H1 (cell line): Measurements from ENCODE around the gene DENND2A. TPM values are rescaled to one million over a fixed set of nuclear protein-coding genes. Genes with fewer than 3 reads are reported as not detected.

Source experiments
- CTCF ChIA-PET: fragments of 300-600 bp; sonication (Branson Sonifier 250); formaldehyde crosslinking; loops from one replicate; lab custom pipeline; 2021; ENCODE audit not compliant: partially characterized antibody; lab: Charles Lee
- POLR2A ChIA-PET: fragments of 300-600 bp; sonication (Branson Sonifier 250); formaldehyde crosslinking; loops from one replicate; lab custom pipeline; 2021; ENCODE audit warnings: inconsistent platforms; ENCODE audit not compliant: partially characterized antibody; lab: Charles Lee
- DNase-seq, 2 experiments: peaks; one replicate each; pipeline versions ENCODE4 v3.0.0 to v3.0.0-alpha.2; 2010 to 2022; ENCODE audit warnings: low spot score in 2 of 2, low read depth in 1 of 2, mixed read lengths in 1 of 2
- FAIRE-seq: peaks from 2 replicates; lab custom pipeline; 2011; peaks lifted over from hg19 to GRCh38; lab: Jason Lieb, UNC
- H2AFZ ChIP-seq: 2 replicates; pipeline ENCODE4 v1.8.1; 2012; ENCODE audit warnings: low read length, inconsistent platforms
- H2AK5ac ChIP-seq: 2 replicates; pipeline ENCODE4 v1.6.1; 2013; ENCODE audit warnings: low read depth, low read length
- H2BK120ac ChIP-seq: replicated peaks from 2 replicates; pipeline ENCODE3; 2013; ENCODE audit warnings: low read depth, low read length, inconsistent platforms
- H2BK12ac ChIP-seq: 2 replicates; pipeline ENCODE4 v1.6.1; 2013; ENCODE audit warnings: low read depth, low read length
- H2BK15ac ChIP-seq: 2 replicates; pipeline ENCODE4 v1.6.1; 2013; ENCODE audit warnings: low read length
- H2BK20ac ChIP-seq: 2 replicates; pipeline ENCODE4 v1.6.1; 2013; ENCODE audit warnings: low read length
- H2BK5ac ChIP-seq: 2 replicates; pipeline ENCODE4 v1.6.1; 2013; ENCODE audit warnings: low read depth, low read length
- H3K14ac ChIP-seq: 2 replicates; pipeline ENCODE4 v1.6.1; 2013; ENCODE audit warnings: inconsistent platforms; ENCODE audit not compliant: insufficient read length
- H3K18ac ChIP-seq: 2 replicates; pipeline ENCODE4 v1.6.1; 2013; ENCODE audit warnings: low read length; ENCODE audit errors: extremely low read depth
- H3K23ac ChIP-seq: 2 replicates; pipeline ENCODE4 v1.6.1; 2013; ENCODE audit warnings: inconsistent platforms; ENCODE audit not compliant: insufficient read length
- H3K23me2 ChIP-seq: 2 replicates; pipeline ENCODE4 v1.6.1; 2013; ENCODE audit warnings: low read depth, low read length
- H3K27ac ChIP-seq: 2 replicates; pipeline ENCODE4 v1.6.1; 2011; ENCODE audit warnings: low read depth, low read length, inconsistent platforms
- H3K27me3 ChIP-seq, 4 experiments: replicated peaks in 1 of 4; 1 replicate in 1 of 4; 2 replicates in 3 of 4; pipeline versions ENCODE4 v1.6.1 to v1.8.1; 2011 to 2013; ENCODE audit warnings: low read length in 3 of 4, mild to moderate bottlenecking in 3 of 4, inconsistent platforms in 2 of 4, mixed read lengths in 2 of 4, moderate library complexity in 1 of 4; ENCODE audit not compliant: control insufficient read depth in 3 of 4, insufficient read depth in 3 of 4; ENCODE audit errors: extremely low read depth in 1 of 4
- H3K36me3 ChIP-seq, 4 experiments: 2 replicates each; pipeline versions ENCODE4 v1.6.1 to v1.8.1; 2011 to 2013; ENCODE audit warnings: mild to moderate bottlenecking in 4 of 4, low read length in 3 of 4, moderate library complexity in 2 of 4, control low read depth in 1 of 4, inconsistent platforms in 1 of 4; ENCODE audit not compliant: insufficient read depth in 4 of 4, control insufficient read depth in 2 of 4
- H3K4ac ChIP-seq: replicated peaks from 2 replicates; pipeline ENCODE3; 2013; ENCODE audit warnings: low read length, low read depth, mixed read lengths, inconsistent platforms; ENCODE audit not compliant: insufficient read length
- H3K4me1 ChIP-seq, 4 experiments: replicated peaks in 1 of 4; 1 replicate in 1 of 4; 2 replicates in 3 of 4; pipeline versions ENCODE4 v1.6.1 to v1.8.1; 2011 to 2013; ENCODE audit warnings: low read length in 3 of 4, inconsistent platforms in 2 of 4, mixed read lengths in 1 of 4; ENCODE audit not compliant: insufficient read depth in 4 of 4, control insufficient read depth in 3 of 4
- H3K4me2 ChIP-seq, 2 experiments: 2 replicates each; pipeline versions ENCODE4 v1.6.1 to v1.8.1; 2011 to 2013; ENCODE audit warnings: low read depth in 2 of 2, low read length in 2 of 2, control low read depth in 1 of 2, inconsistent platforms in 1 of 2, mild to moderate bottlenecking in 1 of 2; ENCODE audit not compliant: insufficient read depth in 1 of 2
- H3K4me3 ChIP-seq, 4 experiments: fragments of 200-600, 300-600 bp in 1 of 4; sonication (generic), shearing (Covaris generic), sonication (Bioruptor Twin) in 1 of 4; 2 replicates each; pipeline versions ENCODE4 v1.5.1 to v1.8.1; 2011 to 2016; ENCODE audit warnings: low read length in 4 of 4, low read depth in 3 of 4, control low read depth in 2 of 4, inconsistent platforms in 2 of 4, mild to moderate bottlenecking in 2 of 4, mixed read lengths in 1 of 4, moderate library complexity in 1 of 4; ENCODE audit not compliant: insufficient read depth in 2 of 4; ENCODE audit errors: extremely low read depth in 1 of 4
- H3K56ac ChIP-seq: replicated peaks from 2 replicates; pipeline ENCODE3; 2013; ENCODE audit warnings: low read depth, mild to moderate bottlenecking, mixed read lengths, low read length, inconsistent platforms; ENCODE audit not compliant: insufficient read length
- H3K79me1 ChIP-seq: 2 replicates; pipeline ENCODE4 v1.6.1; 2013; ENCODE audit warnings: low read depth, low read length, control low read depth
- H3K79me2 ChIP-seq, 2 experiments: 2 replicates each; pipeline versions ENCODE4 v1.6.1 to v1.8.1; 2012 to 2013; ENCODE audit warnings: low read length in 2 of 2, mild to moderate bottlenecking in 2 of 2, inconsistent platforms in 1 of 2; ENCODE audit not compliant: insufficient read depth in 2 of 2, control insufficient read depth in 1 of 2
- H3K9ac ChIP-seq, 4 experiments: replicated peaks in 1 of 4; 1 replicate in 1 of 4; 2 replicates in 3 of 4; pipeline versions ENCODE4 v1.6.1 to v1.8.1; 2011 to 2013; ENCODE audit warnings: low read depth in 3 of 4, low read length in 3 of 4, control low read depth in 2 of 4, mild to moderate bottlenecking in 2 of 4, moderate library complexity in 2 of 4, inconsistent platforms in 1 of 4; ENCODE audit errors: extremely low read depth in 1 of 4
- H3K9me3 ChIP-seq, 2 experiments: 2 replicates each; pipeline versions ENCODE4 v1.6.1 to v1.8.1; 2012 to 2013; ENCODE audit warnings: mild to moderate bottlenecking in 2 of 2, moderate library complexity in 2 of 2, control low read depth in 1 of 2, inconsistent platforms in 1 of 2, low read depth in 1 of 2, low read length in 1 of 2, mixed read lengths in 1 of 2; ENCODE audit not compliant: insufficient read depth in 2 of 2
- H4K20me1 ChIP-seq, 2 experiments: replicated peaks in 1 of 2; 2 replicates each; pipeline versions ENCODE3 to v1.8.1; 2011 to 2013; ENCODE audit warnings: inconsistent platforms in 2 of 2, low read length in 2 of 2, mild to moderate bottlenecking in 1 of 2; ENCODE audit not compliant: insufficient read depth in 2 of 2, control insufficient read depth in 1 of 2
- H4K5ac ChIP-seq: 2 replicates; pipeline ENCODE4 v1.6.1; 2013; ENCODE audit warnings: low read length, low read depth, mixed read lengths, inconsistent platforms; ENCODE audit not compliant: insufficient read length
- H4K8ac ChIP-seq: 2 replicates; pipeline ENCODE4 v1.8.0; 2013; ENCODE audit warnings: mild to moderate bottlenecking, moderate library complexity, low read length, inconsistent platforms; ENCODE audit not compliant: insufficient read depth; ENCODE audit errors: extremely low read depth
- H4K91ac ChIP-seq: replicated peaks from 2 replicates; pipeline ENCODE3; 2013; ENCODE audit warnings: low read length, mixed read lengths, inconsistent platforms; ENCODE audit not compliant: insufficient read length
- ASH2L ChIP-seq: fragments of 200-600, 300-600 bp; sonication (generic); IDR thresholded peaks from one replicate; pipeline ENCODE4 v1.7.1; 2017; ENCODE audit warnings: low read length
- ATF2 ChIP-seq: IDR thresholded peaks from 2 replicates; pipeline ENCODE4 v1.6.1; 2012; ENCODE audit warnings: low read length, inconsistent platforms
- CBX5 ChIP-seq: fragments of 300-800, 300-1000 bp; sonication (generic); IDR thresholded peaks from 2 replicates; pipeline ENCODE4 v1.7.1; 2016; ENCODE audit warnings: antibody characterized with exemption, low read length, low read depth
- CEBPB ChIP-seq: IDR thresholded peaks from 2 replicates; pipeline ENCODE4 v1.6.1; 2012; ENCODE audit warnings: low read depth, low read length
- CHD1 ChIP-seq: IDR thresholded peaks from 2 replicates; pipeline ENCODE4 v1.6.1; 2012; ENCODE audit warnings: low read depth, low read length, improper control_type of control experiment
- CREB1 ChIP-seq: IDR thresholded peaks from 2 replicates; pipeline ENCODE4 v1.6.1; 2012; ENCODE audit warnings: inconsistent platforms
- JUND ChIP-seq: IDR thresholded peaks from 2 replicates; pipeline ENCODE4 v1.6.1; 2011; ENCODE audit warnings: mild to moderate bottlenecking, improper control_type of control experiment, low read length
- KDM1A ChIP-seq: fragments of 200-600, 300-600 bp; sonication (generic); IDR thresholded peaks from 2 replicates; pipeline ENCODE4 v1.7.1; 2016; ENCODE audit warnings: mild to moderate bottlenecking, low read length, borderline replicate concordance
- MAFK ChIP-seq: IDR thresholded peaks from 2 replicates; pipeline ENCODE4 v1.6.1; 2012; ENCODE audit warnings: low read depth, mild to moderate bottlenecking, improper control_type of control experiment, low read length
- NRF1 ChIP-seq: IDR thresholded peaks from 2 replicates; pipeline ENCODE4 v1.6.1; 2011; ENCODE audit warnings: mild to moderate bottlenecking, low read depth, low read length, improper control_type of control experiment
- SRF ChIP-seq: IDR thresholded peaks from 2 replicates; pipeline ENCODE4 v1.6.1; 2011; ENCODE audit warnings: mild to moderate bottlenecking, low read depth, low read length, moderate library complexity
- TEAD4 ChIP-seq: IDR thresholded peaks from 2 replicates; pipeline ENCODE4 v1.6.1; 2012; ENCODE audit warnings: low read depth, low read length, inconsistent platforms, mixed read lengths
- whole genome bisulfite sequencing, 2 experiments: shearing (Covaris generic) in 1 of 2; methylation state at CpG; one replicate each; pipeline versions ENCODE4 v1.1.6 to v1.1.7; 2013 to 2015; ENCODE audit warnings: low lambda C conversion rate in 2 of 2, mixed read lengths in 2 of 2, inconsistent platforms in 1 of 2, low coverage in 1 of 2, missing lambda C conversion rate in 1 of 2; ENCODE audit not compliant: insufficient replicate concordance in 2 of 2, insufficient coverage in 1 of 2, insufficient read length in 1 of 2; ENCODE audit errors: extremely low coverage in 1 of 2, missing lambda C conversion rate in 1 of 2; 5-methylcytosine and 5-hydroxymethylcytosine counted together
- polyA plus RNA-seq, 7 experiments: library from polyadenylated mRNA; depleted of rRNA in 3 of 7; stranded (reverse) in 5 of 7; unstranded in 2 of 7; fragments of >200 nt in 5 of 7; fragments of 200-250 nt in 2 of 7; gene quantifications; 1 replicate in 5 of 7; 2 replicates in 1 of 7; 4 replicates in 1 of 7; pipeline versions ENCODE4 v1.2.1 to v1.2.3, GENCODE V29; 2011 to 2013; ENCODE audit warnings: missing spikeins in 2 of 7, mixed read lengths in 2 of 7
- total RNA-seq: library from RNA; stranded (reverse); fragmentation: NEBNext Ultra II Directional; extraction: Animal tissue kit (Norgen Biotek cat#: 25700); gene quantifications from 2 replicates; pipeline ENCODE4 v1.2.1, GENCODE V29; 2021

DENND2A gene
- total and polyA plus RNA-seq, 2 of the 8 experiments (the other 6 are each of a cell fraction or from before 2014, with no cell fraction given): 5.0 to 13.0 TPM

- Histone ChIP-seq H3K79me2 (no peaks in the 10 kb centered on the region), H2BK20ac (no peak overlapping the region), H3K23me2 (no peaks in the 10 kb centered on the region), H3K79me1 (no peaks in the 10 kb centered on the region), H2BK12ac (no peak overlapping the region), H2BK120ac (no peak overlapping the region), H3K4me2 (no peak overlapping the region), H3K9ac (no peak overlapping the region), H3K36me3 (no peaks in the 10 kb centered on the region), H2AFZ (no peak overlapping the region), H4K91ac (no peak overlapping the region), H4K5ac (no peak overlapping the region), H3K27ac (no peak overlapping the region), H4K20me1 (no peaks in the 10 kb centered on the region), H3K23ac (no peak overlapping the region), H2AK5ac (no peak overlapping the region), H3K56ac (no peak overlapping the region), H2BK15ac (no peak overlapping the region), H3K18ac (no peak overlapping the region), H2BK5ac (no peak overlapping the region), H3K14ac (no peak overlapping the region), H3K9me3 (no peaks in the 10 kb centered on the region), H3K4me3 (no peak overlapping the region), H3K27me3 (no peaks in the 10 kb centered on the region), H4K8ac (no peak overlapping the region), H3K4ac (no peak overlapping the region), H3K4me1 (no peaks in the 10 kb centered on the region)
- ChIA-PET POLR2A (interaction anchor here (1.6 kb wide), 1 partner anchor 9 kb away, joined by 4 read pairs; no protein-coding TSS in a partner anchor), CTCF (interaction anchor here (0.6 to 3.3 kb wide), 8 partner anchors 9 to 1056 kb away, joined by 3 to 24 read pairs (median 4); no protein-coding TSS in a partner anchor)
- WGBS, 2 experiments: 85% methylated on average over 7 of the region's 7 CpGs; no CpG with 5 or more reads in 1 of the 2 experiments
- FAIRE-seq (no peak), DNase-seq (no peak)
- TF ChIP-seq CBX5: no peak
- TF ChIP-seq MAFK: no peak
- no peak for TF ChIP-seq TEAD4
- no peak for TF ChIP-seq JUND
- no peak for TF ChIP-seq CHD1
- no peak for TF ChIP-seq NRF1
- no peak for TF ChIP-seq KDM1A
- no peak for TF ChIP-seq CREB1
- no peak for TF ChIP-seq CEBPB
- TF ChIP-seq SRF: no peak
- no peak for TF ChIP-seq ASH2L
- TF ChIP-seq ATF2: no peak
Measured at GRCh38 chr7:140596519-140597427, 43.8 kb downstream of the DENND2A start.
